Adipose tissue (tissue), 3 donors: Measurements from ENCODE around the gene PISD. TPM values are rescaled to one million over a fixed set of nuclear protein-coding genes. Genes with fewer than 3 reads are reported as not detected.
"Not testable (repeated sequence)": the region's sequence is repeated elsewhere in the genome, so short reads cannot be mapped to it uniquely, and the experiment has no call there.

Experiments used
- H3K27ac ChIP-seq: one replicate; pipeline ENCODE4 v1.5.1; 2013; ENCODE audit warnings: low read depth, low read length
- WGBS, 3 donors: extraction: QIAGEN DNeasy Blood & Tissue Kit; methylation state at CpG; one replicate each; pipeline ENCODE4 v1.1.7; 2013; 5-methylcytosine and 5-hydroxymethylcytosine counted together
- polyA plus RNA-seq, 3 donors: library from polyadenylated mRNA; stranded (reverse); fragments of 200-250 nt; gene quantifications; one replicate each; pipeline ENCODE4 v1.2.3, GENCODE V29; 2013
- donor health status: healthy with polysubstance abuse.
- donor health status: Bipolar disorder and iron deficiency.
- donor health status: healthy.

The PISD gene
- polyA plus RNA-seq, 3 donors: 23.0 to 89.4 (median 43.0) TPM

GRCh38 chr22:31615491-31615860, 46.5 kb downstream of the PISD start:
- WGBS, 3 donors: 36 to 77% (median 50%) methylated on average over 4 of the region's 4 CpGs
- H3K27ac ChIP-seq: no peak overlapping the region

GRCh38 chr22:31614781-31615490, 47.1 kb downstream of the PISD start:
- no peak overlapping the region for H3K27ac ChIP-seq
- 60 to 83% (median 60%) methylated on average over 18 of the region's 18 CpGs for WGBS, 3 donors

DNA sequence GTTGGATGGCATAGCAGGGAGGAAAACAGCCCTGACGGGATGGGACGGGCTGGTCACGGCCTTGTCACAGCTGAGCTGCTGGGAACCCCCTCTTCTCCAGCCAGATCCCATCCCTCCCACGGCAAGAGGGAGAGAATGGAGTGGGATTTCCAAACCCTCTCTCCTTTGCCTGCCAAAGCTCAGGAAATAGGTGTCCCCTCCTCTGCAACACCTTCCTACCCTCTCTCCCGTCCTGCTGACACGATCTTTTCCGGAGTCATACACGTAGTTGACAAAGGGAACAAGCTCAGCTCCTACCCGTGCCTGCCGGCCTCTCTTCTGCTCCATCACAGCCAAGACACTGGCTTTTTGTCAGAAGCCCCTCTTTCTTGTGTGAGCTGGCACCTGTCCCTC, 48.1 kb downstream of the PISD start:
- WGBS, 3 donors: 78 to 85% (median 83%) methylated on average over 10 of the region's 10 CpGs

GRCh38 chr22:31613286-31613903, 48.6 kb downstream of the PISD start:
- 89 to 92% (median 89%) methylated on average over 20 to 23 of the region's 23 CpGs for WGBS, 3 donors
- H3K27ac ChIP-seq: no peak overlapping the region

More for the DNA sequence above, 48.1 kb downstream of the PISD start:
- no peak overlapping the region for H3K27ac ChIP-seq

DNA sequence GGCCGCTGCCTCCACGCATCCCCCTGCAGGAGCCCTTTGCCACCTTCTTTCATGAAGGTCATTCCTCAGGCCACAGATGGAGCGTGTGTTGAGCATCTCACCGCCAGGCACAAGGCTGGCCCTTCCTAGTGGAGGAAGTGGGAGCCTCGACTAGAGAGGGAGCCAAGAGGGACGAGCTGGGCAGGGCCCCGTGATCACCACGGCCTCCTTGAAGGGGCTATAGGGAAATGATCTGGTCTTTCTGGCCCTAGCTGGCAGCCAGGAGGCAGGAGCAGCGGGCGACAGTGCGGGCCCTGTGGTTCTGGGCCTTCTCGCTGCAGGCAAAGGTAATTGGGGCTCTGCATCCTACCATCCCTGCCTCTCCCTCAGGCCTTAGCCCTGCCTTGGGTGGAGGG, 49.1 kb downstream of the PISD start:
- H3K27ac ChIP-seq: no peak overlapping the region
- WGBS, 3 donors: 79 to 92% (median 86%) methylated on average over 12 of the region's 12 CpGs

DNA sequence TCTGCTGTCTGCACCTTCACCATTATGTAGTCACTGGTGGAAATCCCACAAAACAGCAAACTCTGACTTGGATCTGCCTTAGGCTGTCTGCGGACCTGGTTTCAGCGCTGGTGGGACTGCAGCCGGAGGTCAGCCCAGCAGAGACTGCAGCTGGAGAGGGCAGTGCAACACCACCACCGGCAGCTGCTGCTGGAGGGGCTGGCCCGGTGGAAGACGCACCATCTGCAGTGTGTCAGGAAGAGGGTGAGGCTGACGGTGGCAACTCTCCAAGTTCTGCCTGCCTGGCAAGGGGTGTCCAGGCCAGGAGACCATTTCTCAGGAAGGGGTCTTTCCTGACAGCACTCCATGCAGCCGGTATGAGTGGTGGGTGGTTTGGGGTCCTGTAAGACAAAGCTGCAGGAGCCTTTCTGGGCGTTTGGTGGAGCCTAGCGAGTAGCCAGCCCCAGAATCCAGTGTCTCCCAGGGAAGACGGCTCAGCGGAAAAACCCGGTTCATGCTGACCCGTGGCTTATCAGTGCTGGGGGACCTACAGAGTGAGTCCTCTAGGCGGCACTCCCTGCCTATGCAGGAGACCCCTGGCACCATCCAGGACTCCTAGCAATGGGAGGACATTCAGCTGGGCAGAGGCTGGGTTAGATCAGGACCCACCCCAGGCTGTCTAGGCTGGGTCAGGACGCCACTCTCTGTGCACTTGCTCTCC, 50.8 kb downstream of the PISD start:
- no peak overlapping the region for H3K27ac ChIP-seq
- 61 to 67% (median 64%) methylated on average over 15 to 16 of the region's 16 CpGs for WGBS, 3 donors

GRCh38 chr22:31610611-31611010, 51.4 kb downstream of the PISD start:
- H3K27ac ChIP-seq: no peak overlapping the region
- WGBS, 3 donors: 80 to 93% (median 91%) methylated on average over 6 of the region's 6 CpGs

DNA sequence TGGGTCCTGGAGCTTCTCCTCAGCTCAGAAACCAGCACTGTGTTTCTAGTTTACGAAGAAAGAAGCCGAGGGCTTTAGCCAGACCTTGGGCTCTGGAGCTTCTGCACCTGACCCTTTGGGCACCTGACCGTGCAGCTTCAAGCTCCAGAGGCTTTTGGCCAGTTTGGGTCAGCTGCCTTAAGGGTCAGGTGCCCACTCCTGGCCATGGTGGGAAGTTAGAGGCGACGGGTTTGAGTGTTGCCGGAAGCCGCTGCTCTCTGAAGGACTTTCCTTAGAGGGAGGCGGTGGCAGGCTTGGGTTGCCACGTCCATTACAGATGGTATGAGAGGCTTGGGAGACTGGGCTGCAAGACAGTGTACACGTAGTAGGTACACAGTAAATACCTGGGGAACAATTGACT, 52.3 kb downstream of the PISD start:
- WGBS, 3 donors: 89 to 96% (median 95%) methylated on average over 10 of the region's 10 CpGs

GRCh38 chr22:31607696-31608095, 54.3 kb downstream of the PISD start:
- 94 to 96% (median 96%) methylated on average over 7 of the region's 7 CpGs for WGBS, 3 donors
- no peak overlapping the region for H3K27ac ChIP-seq

More for the DNA sequence above, 52.3 kb downstream of the PISD start:
- H3K27ac ChIP-seq: no peak overlapping the region

DNA sequence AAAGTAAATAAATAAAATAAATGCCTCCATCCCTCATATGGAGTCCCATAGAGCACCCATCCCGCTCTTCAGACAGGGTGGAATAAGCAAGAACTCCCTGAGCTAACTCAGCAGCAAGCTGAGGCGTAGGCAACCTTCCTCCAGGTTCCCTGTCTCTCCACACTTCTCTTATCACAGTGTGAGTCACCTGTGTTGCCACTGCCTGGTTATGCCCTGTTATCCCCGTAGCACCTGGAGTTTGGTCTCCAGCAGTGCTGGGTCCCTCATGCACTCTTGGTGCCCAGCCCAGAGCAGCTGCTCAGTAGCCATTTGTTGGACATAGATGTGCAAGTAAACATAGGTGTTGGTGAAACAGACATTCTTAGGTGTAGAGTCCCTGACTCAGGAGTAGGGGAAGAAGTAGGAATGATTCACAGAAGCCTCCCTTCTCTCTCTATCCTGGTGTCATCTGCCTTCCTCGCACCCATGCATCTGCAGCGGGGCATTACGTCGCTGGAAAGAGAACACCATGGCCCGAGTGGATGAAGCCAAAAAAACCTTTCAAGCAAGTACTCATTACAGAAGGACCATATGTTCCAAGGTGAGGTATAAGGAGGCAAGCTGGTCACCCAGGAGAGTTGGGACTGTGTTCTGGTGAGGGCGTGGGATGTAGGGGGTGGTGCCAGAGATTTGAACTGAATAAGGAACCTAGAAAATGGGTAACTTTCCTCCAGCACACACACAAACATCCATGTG, 56.0 kb downstream of the PISD start:
- H3K27ac ChIP-seq: no peak overlapping the region
- WGBS, 3 donors: 90 to 96% (median 92%) methylated on average over 9 of the region's 9 CpGs

DNA sequence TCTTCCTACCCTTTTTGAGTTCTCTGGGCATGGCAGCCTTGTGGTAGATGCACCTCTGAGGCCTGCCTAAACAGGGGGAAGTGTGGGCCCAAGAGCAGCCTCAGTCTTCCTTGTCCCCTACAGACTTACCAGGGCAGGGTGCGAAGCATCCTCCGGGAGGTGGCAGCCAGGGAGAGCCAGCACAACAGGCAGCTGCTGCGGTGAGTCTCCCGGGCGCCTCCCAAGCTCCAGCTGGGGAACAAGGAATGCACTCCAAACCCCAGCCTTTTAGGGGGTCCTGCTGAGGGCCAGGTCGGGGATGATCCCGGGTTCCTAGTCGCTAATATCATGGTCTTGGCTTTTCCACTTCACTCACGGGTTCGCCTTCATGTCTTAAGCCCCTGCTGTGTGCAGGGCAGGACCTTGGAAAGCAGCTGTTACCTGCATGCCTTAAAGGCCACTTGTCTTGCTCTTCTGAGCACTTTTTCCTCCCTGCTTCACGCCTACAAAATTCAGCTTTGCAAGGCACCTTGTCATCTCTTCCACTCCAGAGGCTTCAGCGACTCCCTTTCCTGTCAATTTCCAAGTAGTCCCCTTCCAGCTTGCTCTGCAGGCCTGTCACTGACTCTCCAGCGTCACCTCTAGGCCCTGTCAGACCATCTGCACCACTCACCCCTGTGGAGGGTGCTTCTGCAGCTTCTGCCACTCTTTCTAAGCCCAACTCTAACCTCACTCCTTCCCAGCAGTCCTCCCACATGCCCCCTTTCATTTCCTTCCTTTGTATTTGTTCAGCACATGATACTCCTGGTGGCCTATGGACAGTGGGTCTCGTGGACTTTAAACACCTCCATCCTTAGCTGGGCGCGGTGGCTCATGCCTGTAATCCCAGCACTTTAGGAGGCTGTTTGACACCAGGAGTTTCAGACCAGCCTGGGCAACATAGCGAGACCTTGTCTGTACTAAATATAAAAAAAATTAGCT, 57.0 kb downstream of the PISD start:
- 90 to 91% (median 90%) methylated on average over 17 of the region's 17 CpGs for WGBS, 3 donors
- no peak overlapping the region for H3K27ac ChIP-seq

- WGBS, 3 donors: 93 to 94% (median 94%) methylated on average over 14 of the region's 14 CpGs
- H3K27ac ChIP-seq: no peak overlapping the region
Measured at GRCh38 chr22:31604137-31604705, 57.8 kb downstream of the PISD start.

- H3K27ac ChIP-seq: no peak overlapping the region
- WGBS, 3 donors: 92 to 97% (median 95%) methylated on average over 5 of the region's 5 CpGs
Measured at GRCh38 chr22:31603574-31603973, 58.4 kb downstream of the PISD start.

GRCh38 chr22:31603081-31603525, 58.9 kb downstream of the PISD start:
- H3K27ac ChIP-seq: no peak overlapping the region
- 84 to 89% (median 88%) methylated on average over 10 of the region's 10 CpGs for WGBS, 3 donors

GRCh38 chr22:31602259-31602952, 59.6 kb downstream of the PISD start:
- 69 to 79% (median 71%) methylated on average over 10 to 11 of the region's 11 CpGs for WGBS, 3 donors

GRCh38 chr22:31595271-31595670, 66.7 kb downstream of the PISD start:
- 70 to 96% (median 92%) methylated on average over 2 of the region's 2 CpGs for WGBS, 3 donors
- H3K27ac ChIP-seq: no peak overlapping the region

More at GRCh38 chr22:31602259-31602952, 59.6 kb downstream of the PISD start:
- H3K27ac ChIP-seq: peak overlapping the region; percentile 17

DNA sequence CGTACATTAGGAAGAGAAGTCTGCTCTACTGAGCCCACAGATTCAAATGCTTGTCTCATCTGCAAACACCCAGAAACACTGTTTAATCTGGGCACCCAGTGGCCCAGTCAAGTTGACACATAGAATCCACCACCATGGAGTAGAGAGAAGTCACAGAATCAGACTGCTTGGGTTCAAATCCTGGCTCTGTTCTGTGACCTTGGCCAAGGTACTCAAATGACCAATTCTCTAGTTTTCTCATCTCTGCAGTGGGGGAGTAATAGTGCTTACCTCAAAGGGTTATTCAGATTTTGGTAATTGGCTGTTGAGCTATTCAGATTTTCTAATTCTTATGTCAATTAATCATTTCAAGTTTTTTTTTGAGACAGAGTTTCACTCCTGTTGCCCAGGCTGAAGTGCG, 71.9 kb downstream of the PISD start:
- whole genome bisulfite sequencing, 3 donors: 85% methylated on average over 1 of the region's 2 CpGs; no CpG with 5 or more reads in 2 of the 3 donors

More for the DNA sequence above, 71.9 kb downstream of the PISD start:
- not testable (repeated sequence) for H3K27ac ChIP-seq
